ENCODE measurements around the gene ZFP36L1. TPM values are rescaled to one million over a fixed set of nuclear protein-coding genes. Genes with fewer than 3 reads are reported as not detected.

ZFP36L1 gene
- total RNA-seq, 6 donors from 2014 or later: 268 to 511 (median 385) TPM

GRCh38 chr14:68760761-68761160 lies 32.1 kb downstream of the ZFP36L1 start:
- no peak for TF ChIP-seq POLR2A (IDR thresholded peaks at IDR 0.05)
- H3K36me3 ChIP-seq: no peaks in the 10 kb centered on the region
- H3K4me3 ChIP-seq: no peak overlapping the region
- no peaks in the 10 kb centered on the region for H3K9me3 ChIP-seq
- ATAC-seq (ENCODE audit: low FRiP score in 2 of 2) (no peak), DNase-seq (no peak)
- H3K27me3 ChIP-seq: no peaks in the 10 kb centered on the region
- H3K27ac ChIP-seq: no peak overlapping the region
- peaks cover 29 to 50% (median 34%) of the 10 kb centered on the region in 4 donors for H3K4me1 ChIP-seq
- WGBS, 2 donors: 54 to 89% methylated on average over 2 of the region's 2 CpGs

- 78 to 86% methylated on average over 5 of the region's 5 CpGs for WGBS, 2 donors
- Histone ChIP-seq H3K9me3 (no peaks in the 10 kb centered on the region), H3K27me3 (no peaks in the 10 kb centered on the region), H3K4me1 (peaks cover 29 to 55% (median 35%) of the 10 kb centered on the region in 4 donors), H3K4me3 (no peak overlapping the region), H3K36me3 (no peaks in the 10 kb centered on the region), H3K27ac (no peak overlapping the region)
- ATAC-seq (ENCODE audit: low FRiP score in 2 of 2): no peak
- no peak for DNase-seq
- TF ChIP-seq, protein P1, sequence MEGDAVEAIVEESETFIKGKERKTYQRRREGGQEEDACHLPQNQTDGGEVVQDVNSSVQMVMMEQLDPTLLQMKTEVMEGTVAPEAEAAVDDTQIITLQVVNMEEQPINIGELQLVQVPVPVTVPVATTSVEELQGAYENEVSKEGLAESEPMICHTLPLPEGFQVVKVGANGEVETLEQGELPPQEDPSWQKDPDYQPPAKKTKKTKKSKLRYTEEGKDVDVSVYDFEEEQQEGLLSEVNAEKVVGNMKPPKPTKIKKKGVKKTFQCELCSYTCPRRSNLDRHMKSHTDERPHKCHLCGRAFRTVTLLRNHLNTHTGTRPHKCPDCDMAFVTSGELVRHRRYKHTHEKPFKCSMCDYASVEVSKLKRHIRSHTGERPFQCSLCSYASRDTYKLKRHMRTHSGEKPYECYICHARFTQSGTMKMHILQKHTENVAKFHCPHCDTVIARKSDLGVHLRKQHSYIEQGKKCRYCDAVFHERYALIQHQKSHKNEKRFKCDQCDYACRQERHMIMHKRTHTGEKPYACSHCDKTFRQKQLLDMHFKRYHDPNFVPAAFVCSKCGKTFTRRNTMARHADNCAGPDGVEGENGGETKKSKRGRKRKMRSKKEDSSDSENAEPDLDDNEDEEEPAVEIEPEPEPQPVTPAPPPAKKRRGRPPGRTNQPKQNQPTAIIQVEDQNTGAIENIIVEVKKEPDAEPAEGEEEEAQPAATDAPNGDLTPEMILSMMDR (IDR thresholded peaks at IDR 0.05): no peak
- no peak for TF ChIP-seq POLR2AphosphoS5 (IDR thresholded peaks at IDR 0.05)
- no peak for TF ChIP-seq POLR2A (IDR thresholded peaks at IDR 0.05)
- TF ChIP-seq EP300 (IDR thresholded peaks at IDR 0.05): no peak
Measured at GRCh38 chr14:68759937-68760336, 32.9 kb downstream of the ZFP36L1 start.

GRCh38 chr14:68759017-68759560 lies 33.8 kb downstream of the ZFP36L1 start:
- no peaks in the 10 kb centered on the region for H3K27me3 ChIP-seq
- peaks cover 29 to 63% (median 37%) of the 10 kb centered on the region in 4 donors for H3K4me1 ChIP-seq
- no peak for TF ChIP-seq POLR2A (IDR thresholded peaks at IDR 0.05)
- TF ChIP-seq EP300 (IDR thresholded peaks at IDR 0.05): no peak
- TF ChIP-seq POLR2AphosphoS5 (IDR thresholded peaks at IDR 0.05): no peak
- TF ChIP-seq, protein P1 (IDR thresholded peaks at IDR 0.05): no peak
- DNase-seq (no peak), ATAC-seq (ENCODE audit: low FRiP score in 2 of 2) (no peak)
- H3K36me3 ChIP-seq: no peaks in the 10 kb centered on the region
- H3K27ac ChIP-seq: no peak overlapping the region
- H3K9me3 ChIP-seq: no peaks in the 10 kb centered on the region
- 94 to 95% methylated on average over 8 of the region's 8 CpGs for WGBS, 2 donors
- no peak overlapping the region for H3K4me3 ChIP-seq

DNA sequence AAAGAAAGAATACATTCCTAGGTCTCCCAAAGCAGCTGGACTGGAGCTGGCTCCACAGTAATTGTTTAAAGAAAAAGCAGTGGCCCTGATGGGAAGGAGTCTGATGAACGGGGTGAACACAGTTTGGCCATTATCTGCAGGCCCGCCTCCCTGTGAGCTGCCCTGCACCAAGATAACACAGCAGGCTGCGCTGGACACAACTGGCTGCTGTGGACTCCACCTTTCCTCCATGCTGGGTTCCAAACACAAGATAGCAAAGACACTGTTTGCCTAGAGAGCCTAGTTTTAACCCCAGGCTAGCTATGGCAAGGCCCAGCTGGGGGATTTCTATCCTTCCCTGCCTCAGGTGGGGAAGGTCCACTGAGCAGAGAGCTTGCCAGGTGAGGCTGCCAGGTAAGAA lies 34.6 kb downstream of the ZFP36L1 start:
- no peak for ATAC-seq (ENCODE audit: low FRiP score in 2 of 2)
- WGBS, 2 donors: 91 to 96% methylated on average over 3 of the region's 3 CpGs
- Histone ChIP-seq H3K27ac (peak overlapping the region in 1 of 4 donors; percentile 28), H3K9me3 (no peaks in the 10 kb centered on the region), H3K27me3 (no peaks in the 10 kb centered on the region), H3K36me3 (no peaks in the 10 kb centered on the region), H3K4me1 (peaks cover 25 to 56% (median 35%) of the 10 kb centered on the region in 4 donors), H3K4me3 (no peak overlapping the region)
- TF ChIP-seq POLR2AphosphoS5 (IDR thresholded peaks at IDR 0.05): no peak
- TF ChIP-seq, protein P1 (IDR thresholded peaks at IDR 0.05): no peak
- DNase-seq: no peak

DNA sequence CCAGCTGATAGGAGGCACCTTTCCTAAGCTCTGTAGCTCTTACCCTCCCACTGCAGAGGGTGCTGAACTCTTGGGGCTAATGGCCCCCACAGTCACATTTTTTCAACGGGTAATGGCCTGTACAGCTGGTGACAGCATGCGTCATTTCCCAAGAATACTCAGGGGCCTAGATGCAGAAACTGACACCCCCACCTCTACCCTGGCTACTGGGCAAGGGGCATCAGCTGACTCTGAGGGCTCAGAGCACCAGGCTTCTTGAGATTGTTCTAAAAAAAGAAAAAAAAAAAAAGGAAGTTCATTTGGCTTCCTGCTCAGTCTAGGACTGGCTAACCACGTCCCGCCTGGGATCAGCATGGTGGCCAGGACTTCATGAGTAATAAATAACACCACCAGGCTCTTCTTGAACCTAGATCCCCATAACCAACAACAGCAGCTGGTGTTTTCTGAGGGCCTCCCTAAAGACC lies 35.2 kb downstream of the ZFP36L1 start:
- TF ChIP-seq POLR2A (IDR thresholded peaks at IDR 0.05) (no peak), POLR2AphosphoS5 (IDR thresholded peaks at IDR 0.05) (no peak), EP300 (IDR thresholded peaks at IDR 0.05) (no peak)
- TF ChIP-seq, protein P1 (IDR thresholded peaks at IDR 0.05): no peak
- peak; percentile 63 to 84 for ATAC-seq (ENCODE audit: low FRiP score in 2 of 2)
- Histone ChIP-seq H3K27ac (peak overlapping the region in 2 of 4 donors; percentile 28 to 30), H3K4me1 (peaks cover 18 to 49% (median 29%) of the 10 kb centered on the region in 4 donors), H3K36me3 (no peaks in the 10 kb centered on the region), H3K4me3 (no peak overlapping the region), H3K9me3 (no peaks in the 10 kb centered on the region), H3K27me3 (no peaks in the 10 kb centered on the region)
- DNase-seq: peak in 1 of 2 donors; percentile 77
- WGBS, 2 donors: 38 to 53% methylated on average over 4 of the region's 4 CpGs

Data from upper lobe of left lung (tissue), 6 donors.